ENCODE results near the gene KRT39. TPM values are rescaled to one million over a fixed set of nuclear protein-coding genes. Genes with fewer than 3 reads are reported as not detected.

KRT39 gene
- polyA plus RNA-seq, 3 donors = not detected

GRCh38 chr17:41013606-41014005 lies 46.9 kb upstream of the KRT39 start:
- H3K27me3 ChIP-seq (ENCODE audit: control insufficient read depth in 2 of 2, insufficient read depth in 2 of 2, low read length in 2 of 2) = no peaks in the 10 kb centered on the region
- TF ChIP-seq CTCF (IDR thresholded peaks at IDR 0.05) = no peak
- H3K27ac Mint-ChIP-seq = no peak overlapping the region
- H4K20me1 ChIP-seq (ENCODE audit: insufficient read depth, low read length) = no peaks in the 10 kb centered on the region
- H3K9me3 ChIP-seq (replicated peaks in 1 of 2; ENCODE audit: control insufficient read depth in 1 of 2, insufficient read depth in 1 of 2, low read length in 2 of 2) = no peaks in the 10 kb centered on the region
- no peak overlapping the region for H3K4me3 ChIP-seq (replicated peaks in 1 of 3; ENCODE audit: low read depth in 2 of 3, low read length in 3 of 3)
- no peak overlapping the region for H3K4me3 Mint-ChIP-seq
- H3K9me3 Mint-ChIP-seq = peaks cover 0 to 2% (median 0%) of the 10 kb centered on the region in 7 donors
- intact Hi-C loops (cut with micrococcal nuclease) = no loop called here
- H3K36me3 Mint-ChIP-seq = no peaks in the 10 kb centered on the region
- H3K79me2 ChIP-seq (ENCODE audit: insufficient read depth, low read length) = no peaks in the 10 kb centered on the region
- H3K4me1 ChIP-seq (ENCODE audit: control insufficient read depth in 1 of 2, insufficient read depth in 2 of 2, low read length in 2 of 2) = no peaks in the 10 kb centered on the region
- no peak overlapping the region for H2AFZ ChIP-seq (ENCODE audit: insufficient read depth, low read depth, low read length, poor library complexity, severe bottlenecking)
- H3K4me2 ChIP-seq (replicated peaks; ENCODE audit: extremely low read depth, low read length, poor library complexity, severe bottlenecking) = no peak overlapping the region
- H3K27ac ChIP-seq (ENCODE audit: low read depth in 1 of 2, low read length in 2 of 2) = no peak overlapping the region
- peaks cover 0 to 3% (median 2%) of the 10 kb centered on the region in 3 donors for H3K27me3 Mint-ChIP-seq (ENCODE audit: low read depth in 3 of 3)
- DNase-seq = no peak
- H3K4me1 Mint-ChIP-seq = no peaks in the 10 kb centered on the region
- H3K36me3 ChIP-seq (replicated peaks in 1 of 2; ENCODE audit: control insufficient read depth in 1 of 2, insufficient read depth in 2 of 2, low read length in 2 of 2) = no peaks in the 10 kb centered on the region
- 88% methylated on average over 1 of the region's 1 CpG for WGBS (ENCODE audit: insufficient coverage)
- no peak overlapping the region for H3K9ac ChIP-seq (ENCODE audit: insufficient read depth, low read length, poor library complexity, severe bottlenecking)

GRCh38 chr17:41013181-41013580 lies 46.4 kb upstream of the KRT39 start:
- no CpG with 5 or more reads among the region's 3 CpGs for WGBS (ENCODE audit: insufficient coverage)
- H2AFZ ChIP-seq (ENCODE audit: insufficient read depth, low read depth, low read length, poor library complexity, severe bottlenecking) = no peak overlapping the region
- no peaks in the 10 kb centered on the region for H3K36me3 Mint-ChIP-seq

More at GRCh38 chr17:41013181-41013580, 46.4 kb upstream of the KRT39 start:
- DNase-seq = no peak
- Mint-ChIP-seq H3K27me3 (ENCODE audit: low read depth in 3 of 3) (peaks cover 0 to 3% (median 3%) of the 10 kb centered on the region in 3 donors), H3K9me3 (peaks cover 0 to 2% (median 0%) of the 10 kb centered on the region in 7 donors), H3K27ac (no peak overlapping the region), H3K4me3 (no peak overlapping the region), H3K4me1 (no peaks in the 10 kb centered on the region)
- H3K36me3 ChIP-seq (replicated peaks in 1 of 2; ENCODE audit: control insufficient read depth in 1 of 2, insufficient read depth in 2 of 2, low read length in 2 of 2) = no peaks in the 10 kb centered on the region
- intact Hi-C loops (cut with micrococcal nuclease) = no loop called here
- no peak overlapping the region for H3K4me2 ChIP-seq (replicated peaks; ENCODE audit: extremely low read depth, low read length, poor library complexity, severe bottlenecking)
- H3K9ac ChIP-seq (ENCODE audit: insufficient read depth, low read length, poor library complexity, severe bottlenecking) = no peak overlapping the region
- no peaks in the 10 kb centered on the region for H3K27me3 ChIP-seq (ENCODE audit: control insufficient read depth in 2 of 2, insufficient read depth in 2 of 2, low read length in 2 of 2)
- H3K4me3 ChIP-seq (replicated peaks in 1 of 3; ENCODE audit: low read depth in 2 of 3, low read length in 3 of 3) = no peak overlapping the region
- H3K79me2 ChIP-seq (ENCODE audit: insufficient read depth, low read length) = no peaks in the 10 kb centered on the region
- H3K27ac ChIP-seq (ENCODE audit: low read depth in 1 of 2, low read length in 2 of 2) = no peak overlapping the region
- TF ChIP-seq CTCF (IDR thresholded peaks at IDR 0.05) = no peak
- H3K9me3 ChIP-seq (replicated peaks in 1 of 2; ENCODE audit: control insufficient read depth in 1 of 2, insufficient read depth in 1 of 2, low read length in 2 of 2) = no peaks in the 10 kb centered on the region
- H4K20me1 ChIP-seq (ENCODE audit: insufficient read depth, low read length) = no peaks in the 10 kb centered on the region
- no peaks in the 10 kb centered on the region for H3K4me1 ChIP-seq (ENCODE audit: control insufficient read depth in 1 of 2, insufficient read depth in 2 of 2, low read length in 2 of 2)

Measured in CD14-positive monocyte (primary cell).